ENCODE results near the gene TRERF1. TPM values are rescaled to one million over a fixed set of nuclear protein-coding genes. Genes with fewer than 3 reads are reported as not detected.

The TRERF1 gene
- total RNA-seq, 1 experiment from 2014 or later: 2.0 TPM

DNA sequence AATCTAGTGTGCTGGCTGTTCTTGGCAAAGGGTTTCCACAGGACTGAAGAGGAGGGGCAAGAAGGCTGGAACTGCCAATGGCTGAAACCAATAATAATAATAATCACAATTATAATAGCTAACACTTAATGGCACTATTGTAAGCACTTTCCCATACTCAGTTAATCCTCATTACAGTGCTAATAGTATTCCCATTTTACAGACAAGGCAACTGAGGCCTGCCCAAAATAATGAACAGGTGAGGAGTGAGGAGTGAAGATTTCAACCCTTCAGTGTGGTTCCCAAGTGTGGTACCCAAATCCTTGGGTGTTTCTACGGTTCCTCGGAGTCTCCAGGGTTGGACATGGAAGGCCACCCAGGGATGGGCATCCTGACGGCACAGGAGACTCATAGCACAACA lies 69.9 kb downstream of the TRERF1 start:
- in situ Hi-C loops (cut with HindIII; ENCODE audit: low pct_unique_long_range_greater_than_20kb, low sequenced_read_pairs): no loop called here

DNA sequence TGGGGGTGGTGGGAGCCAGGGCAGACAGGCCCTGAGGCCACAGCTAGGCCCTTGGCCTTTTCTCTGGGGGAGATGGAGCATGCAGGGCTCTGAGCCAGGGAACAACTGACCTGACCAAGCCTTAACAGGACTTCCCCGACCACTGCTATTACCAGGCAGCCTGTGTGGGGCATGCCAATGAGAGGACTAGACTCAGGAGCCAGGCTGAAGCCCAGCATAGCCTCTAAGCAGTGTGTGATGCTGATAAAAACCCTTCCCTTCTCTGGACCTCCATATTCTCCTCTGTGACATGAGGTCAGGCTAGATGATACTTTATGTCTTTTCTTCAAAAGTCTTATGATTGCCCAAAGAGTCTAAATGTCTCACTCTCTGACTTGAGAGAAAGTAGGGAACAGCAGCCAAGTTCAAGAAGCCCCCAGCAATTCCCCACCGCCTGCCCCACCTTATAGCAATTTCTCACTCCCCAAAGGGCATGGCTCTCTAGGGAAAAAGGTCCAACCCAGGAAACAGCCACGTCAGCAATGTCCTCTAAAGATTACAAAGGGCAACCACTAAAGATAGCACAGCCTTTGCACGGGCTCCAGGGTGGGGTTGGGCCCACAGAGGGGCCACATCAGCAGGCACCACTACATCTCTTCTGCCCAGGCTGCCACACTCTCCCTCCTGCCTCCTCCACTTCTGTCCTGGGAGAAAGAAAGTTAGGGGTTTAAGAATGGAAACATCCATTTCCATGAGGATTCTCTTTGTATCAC lies 71.3 kb downstream of the TRERF1 start:
- DNase-seq (ENCODE audit: low read depth): no peak
- in situ Hi-C loops (cut with HindIII; ENCODE audit: low pct_unique_long_range_greater_than_20kb, low sequenced_read_pairs): no loop called here

More for the DNA sequence above, 69.9 kb downstream of the TRERF1 start:
- no peak for DNase-seq (ENCODE audit: low read depth)

DNA sequence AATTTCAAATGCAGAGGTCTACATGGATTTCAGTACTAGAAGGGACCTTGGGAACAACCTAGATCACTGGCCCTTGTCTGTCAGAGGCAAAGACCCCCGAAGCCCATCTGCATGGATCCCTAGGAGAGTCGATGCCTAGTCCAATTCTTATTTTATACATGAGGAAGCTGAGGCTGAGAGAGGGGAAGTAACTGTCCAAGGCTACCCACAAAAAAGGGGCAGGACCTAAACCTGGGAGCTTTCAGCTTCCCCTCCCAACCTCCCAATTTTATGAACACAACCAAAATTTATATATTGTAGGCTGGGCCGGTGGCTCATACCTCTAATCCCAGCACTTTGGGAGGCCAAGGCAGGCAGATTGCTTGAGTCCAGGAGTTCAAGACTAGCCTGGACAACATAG lies 73.2 kb downstream of the TRERF1 start:
- in situ Hi-C loops (cut with HindIII; ENCODE audit: low pct_unique_long_range_greater_than_20kb, low sequenced_read_pairs): no loop called here
- DNase-seq (ENCODE audit: low read depth): no peak

DNA sequence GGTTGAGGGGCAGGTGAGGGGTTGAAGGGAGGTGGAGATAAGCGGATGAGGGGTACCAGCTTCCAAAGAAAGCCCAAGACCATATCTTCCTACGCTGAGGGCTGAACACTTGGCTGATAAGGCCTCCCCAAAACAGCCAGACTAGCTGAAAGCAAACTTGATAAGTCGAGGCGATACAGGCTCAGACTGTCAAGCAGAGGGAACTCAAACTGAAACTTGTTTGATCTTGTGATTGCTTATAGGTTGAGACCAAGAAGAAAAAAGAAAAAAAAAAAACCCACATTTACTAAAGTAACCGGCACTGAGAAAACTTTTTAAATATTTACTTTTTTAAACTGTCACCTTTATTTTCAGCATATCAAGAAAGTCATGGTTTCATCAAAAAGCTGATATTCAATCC lies 73.6 kb downstream of the TRERF1 start:
- no peak for DNase-seq (ENCODE audit: low read depth)
- in situ Hi-C loops (cut with HindIII; ENCODE audit: low pct_unique_long_range_greater_than_20kb, low sequenced_read_pairs): no loop called here

DNA sequence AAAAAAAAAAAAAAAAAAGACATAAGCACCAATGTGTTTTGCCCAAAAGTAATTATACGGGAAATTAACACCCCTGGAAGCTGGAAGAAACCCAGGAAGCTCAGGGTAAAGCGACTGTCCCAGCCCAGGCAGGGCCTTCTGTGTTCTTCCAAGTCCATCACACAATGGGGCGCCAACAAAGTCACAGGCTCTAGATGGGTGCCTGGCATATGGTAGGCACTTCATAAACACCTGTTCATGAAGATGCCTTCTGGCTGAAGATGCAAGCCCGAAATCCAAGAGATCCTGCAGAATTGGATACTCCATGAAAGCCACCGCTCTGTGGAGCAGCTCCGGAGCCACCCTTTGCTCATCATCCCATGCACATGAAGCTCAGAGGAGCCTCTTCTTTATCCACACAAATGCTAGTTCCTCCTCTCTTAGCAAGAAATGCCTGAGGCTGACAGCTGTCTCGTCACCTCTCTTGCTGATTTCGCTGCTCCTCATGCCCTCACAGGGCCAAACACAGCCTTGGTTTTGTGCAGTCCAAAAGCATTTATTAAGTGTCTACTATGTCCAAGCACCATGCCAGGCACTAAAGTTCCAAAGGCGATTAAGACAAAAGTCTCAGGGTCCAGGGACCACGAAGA lies 76.6 kb downstream of the TRERF1 start:
- in situ Hi-C loops (cut with HindIII; ENCODE audit: low pct_unique_long_range_greater_than_20kb, low sequenced_read_pairs): no loop called here
- no peak for DNase-seq (ENCODE audit: low read depth)

DNA sequence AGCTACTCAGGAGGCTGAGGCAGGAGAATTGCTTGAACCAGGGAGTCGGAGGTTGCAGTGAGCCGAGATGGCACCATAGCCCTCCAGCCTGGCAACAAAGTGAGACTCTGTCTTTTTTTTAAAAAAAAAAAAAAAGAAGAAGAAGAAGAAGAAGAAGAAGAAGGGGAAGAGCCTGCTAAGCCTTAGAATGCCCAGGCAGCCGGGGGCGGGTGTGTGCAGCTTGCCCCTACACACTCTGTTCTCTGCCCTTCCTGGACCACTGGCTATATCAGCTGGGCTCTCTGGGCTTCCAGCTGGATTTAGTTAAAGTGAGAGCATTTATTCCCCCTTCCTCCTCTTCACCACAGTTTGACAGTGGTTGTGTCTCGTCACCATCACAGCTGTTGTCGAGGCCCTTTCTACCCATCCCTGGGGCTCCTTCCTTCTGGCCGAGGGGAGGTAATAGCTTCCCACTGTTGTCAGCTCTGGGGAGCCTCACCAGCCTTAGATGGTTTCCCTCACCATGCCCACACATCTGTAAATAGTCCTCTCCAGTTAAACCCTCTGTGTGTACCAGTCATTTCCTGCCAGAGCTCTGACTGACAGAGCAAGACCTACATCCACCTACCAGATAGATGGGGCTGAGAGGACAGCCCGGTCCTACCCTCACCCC lies 77.6 kb downstream of the TRERF1 start:
- in situ Hi-C loops (cut with HindIII; ENCODE audit: low pct_unique_long_range_greater_than_20kb, low sequenced_read_pairs): no loop called here
- DNase-seq (ENCODE audit: low read depth): no peak

DNA sequence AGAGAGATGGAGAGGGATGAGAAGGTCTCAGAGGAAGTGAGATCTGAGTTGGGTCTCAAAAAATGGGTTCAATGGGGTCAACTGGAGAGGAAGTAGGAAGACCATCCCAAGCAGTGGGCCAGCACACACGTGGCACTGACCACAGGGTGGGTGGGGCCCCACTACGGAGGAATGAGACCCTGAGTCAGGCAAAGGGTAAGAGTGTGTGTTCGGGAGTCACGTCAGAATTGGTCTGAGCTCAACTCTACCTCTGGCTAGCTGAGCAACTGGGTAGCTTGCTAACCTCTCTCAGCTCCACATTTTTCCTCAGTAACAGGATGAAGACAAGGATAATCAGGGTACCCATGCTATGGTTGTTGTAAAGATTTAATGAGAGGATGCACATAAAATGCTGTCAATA lies 79.0 kb downstream of the TRERF1 start:
- no peak for DNase-seq (ENCODE audit: low read depth)
- in situ Hi-C loops (cut with HindIII; ENCODE audit: low pct_unique_long_range_greater_than_20kb, low sequenced_read_pairs): no loop called here

DNA sequence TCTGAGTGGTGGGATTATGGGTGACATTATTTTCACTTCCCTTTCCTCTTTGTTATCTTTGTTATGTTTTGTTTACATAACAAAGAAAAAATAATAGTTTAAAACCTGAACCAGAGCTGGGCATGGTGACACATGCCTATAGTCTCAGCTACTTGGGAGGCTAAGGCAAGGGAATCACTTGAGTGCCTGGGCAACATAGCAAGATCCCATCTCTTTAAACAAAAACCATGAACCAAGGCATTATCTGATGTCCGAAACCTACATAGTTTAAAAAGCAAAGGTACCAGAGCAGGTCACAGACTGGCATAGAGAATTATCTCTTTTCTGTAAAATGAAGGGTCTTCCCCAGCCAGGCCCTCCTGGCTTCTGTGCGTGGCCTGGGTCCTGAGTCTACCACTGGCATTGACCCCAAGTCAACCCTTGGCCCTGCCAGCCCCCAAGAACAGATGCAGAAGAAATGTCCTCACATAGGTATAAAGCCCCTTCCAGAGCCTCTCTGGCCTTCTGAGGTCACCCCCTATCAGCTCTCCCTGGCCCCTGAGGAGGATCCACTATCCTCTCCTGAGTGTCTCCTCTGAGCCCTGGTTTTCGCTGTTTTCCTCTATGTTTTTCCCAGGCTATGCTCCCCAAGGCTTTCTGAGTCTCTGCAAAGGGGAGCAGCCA lies 81.3 kb downstream of the TRERF1 start:
- DNase-seq (ENCODE audit: low read depth): no peak
- in situ Hi-C loops (cut with HindIII; ENCODE audit: low pct_unique_long_range_greater_than_20kb, low sequenced_read_pairs): no loop called here

DNA sequence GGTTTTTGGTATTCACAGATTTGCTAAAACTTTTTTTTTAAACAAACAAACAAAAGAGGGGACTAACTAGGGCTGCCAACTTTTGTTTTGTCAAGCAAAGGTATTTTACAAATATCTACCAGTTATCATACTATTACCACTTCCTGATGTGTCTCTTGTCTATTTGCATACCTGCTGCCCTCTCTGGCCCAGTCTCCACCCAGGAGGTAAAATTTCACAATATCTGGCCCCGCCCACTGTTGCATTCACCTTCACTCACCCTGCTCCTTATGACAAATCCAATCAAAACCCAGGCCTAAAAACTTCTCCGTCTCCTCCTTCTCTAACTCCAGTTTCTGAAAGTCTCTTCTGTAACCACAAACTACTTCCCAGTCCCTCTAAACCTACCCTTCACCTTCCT lies 82.2 kb downstream of the TRERF1 start:
- in situ Hi-C loops (cut with HindIII; ENCODE audit: low pct_unique_long_range_greater_than_20kb, low sequenced_read_pairs): no loop called here
- DNase-seq (ENCODE audit: low read depth): no peak

DNA sequence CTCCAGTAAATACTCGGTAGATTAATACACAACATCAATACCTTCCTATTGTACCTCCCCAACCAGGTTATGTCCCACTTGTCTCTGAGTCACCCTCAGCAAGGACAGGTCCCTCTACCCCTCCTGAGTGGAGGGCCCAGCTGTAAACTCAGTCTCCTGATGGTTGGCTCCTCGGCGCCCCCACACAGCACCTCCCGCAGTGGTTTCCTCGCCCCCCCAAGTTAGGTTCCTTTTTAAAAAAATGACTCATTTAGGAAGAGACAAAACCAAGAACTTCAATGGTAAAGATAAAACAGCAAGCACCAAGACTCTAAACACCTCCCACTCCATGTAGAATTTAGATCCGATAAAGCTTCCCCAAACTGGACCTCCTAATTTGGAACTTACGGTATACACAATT lies 83.5 kb downstream of the TRERF1 start:
- in situ Hi-C loops (cut with HindIII; ENCODE audit: low pct_unique_long_range_greater_than_20kb, low sequenced_read_pairs): no loop called here
- DNase-seq (ENCODE audit: low read depth): no peak

DNA sequence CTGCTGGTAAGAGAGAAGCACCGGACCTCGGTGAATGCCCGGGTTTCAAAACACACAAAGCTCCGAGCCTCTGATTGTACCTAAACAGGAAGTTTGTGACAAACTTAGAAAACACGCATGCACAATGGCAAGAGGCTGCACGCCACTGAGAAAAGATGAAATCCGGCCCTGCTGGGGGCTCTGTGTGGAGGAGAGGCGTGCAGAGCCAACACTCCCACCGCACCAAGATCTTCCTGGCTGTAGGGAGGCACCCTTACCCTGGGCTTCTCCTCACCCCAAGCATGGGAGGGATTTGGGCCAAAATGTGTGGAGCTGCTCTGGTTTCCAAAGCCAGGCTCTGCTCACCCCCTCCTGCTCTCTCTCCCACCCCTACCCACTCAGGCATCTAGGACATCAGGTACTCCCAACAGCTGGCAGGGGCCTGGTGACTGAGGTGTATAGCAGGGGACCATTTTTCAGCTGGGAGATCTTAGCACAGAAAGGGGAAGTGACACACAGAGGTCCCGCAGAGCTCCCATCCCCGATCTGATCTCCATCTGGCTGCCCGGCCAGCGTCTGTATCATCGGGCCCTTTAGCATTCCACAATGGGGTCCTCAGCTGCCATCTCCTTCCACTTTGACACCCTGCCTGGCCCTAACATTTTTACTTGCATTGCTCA lies 84.2 kb downstream of the TRERF1 start:
- in situ Hi-C loops (cut with HindIII; ENCODE audit: low pct_unique_long_range_greater_than_20kb, low sequenced_read_pairs): no loop called here
- DNase-seq (ENCODE audit: low read depth): no peak

DNA sequence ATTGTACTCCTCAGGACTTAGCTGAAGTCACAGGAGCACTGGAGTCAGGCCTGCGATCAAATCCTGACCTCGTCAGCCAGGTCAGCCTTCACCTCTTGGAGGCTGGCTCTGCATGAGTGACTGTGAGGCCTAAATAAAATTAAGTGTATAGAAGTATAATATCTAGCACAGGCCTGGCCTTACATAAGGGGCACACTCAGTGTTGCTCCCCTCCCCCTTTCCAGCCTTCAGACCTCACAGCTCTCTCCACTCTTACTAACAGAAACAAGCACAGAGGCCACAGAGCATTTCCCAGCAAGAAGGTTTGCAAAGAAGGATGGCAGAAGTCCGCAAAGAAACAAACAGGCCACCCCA lies 84.8 kb downstream of the TRERF1 start:
- in situ Hi-C loops (cut with HindIII; ENCODE audit: low pct_unique_long_range_greater_than_20kb, low sequenced_read_pairs): no loop called here
- DNase-seq (ENCODE audit: low read depth): no peak

DNA sequence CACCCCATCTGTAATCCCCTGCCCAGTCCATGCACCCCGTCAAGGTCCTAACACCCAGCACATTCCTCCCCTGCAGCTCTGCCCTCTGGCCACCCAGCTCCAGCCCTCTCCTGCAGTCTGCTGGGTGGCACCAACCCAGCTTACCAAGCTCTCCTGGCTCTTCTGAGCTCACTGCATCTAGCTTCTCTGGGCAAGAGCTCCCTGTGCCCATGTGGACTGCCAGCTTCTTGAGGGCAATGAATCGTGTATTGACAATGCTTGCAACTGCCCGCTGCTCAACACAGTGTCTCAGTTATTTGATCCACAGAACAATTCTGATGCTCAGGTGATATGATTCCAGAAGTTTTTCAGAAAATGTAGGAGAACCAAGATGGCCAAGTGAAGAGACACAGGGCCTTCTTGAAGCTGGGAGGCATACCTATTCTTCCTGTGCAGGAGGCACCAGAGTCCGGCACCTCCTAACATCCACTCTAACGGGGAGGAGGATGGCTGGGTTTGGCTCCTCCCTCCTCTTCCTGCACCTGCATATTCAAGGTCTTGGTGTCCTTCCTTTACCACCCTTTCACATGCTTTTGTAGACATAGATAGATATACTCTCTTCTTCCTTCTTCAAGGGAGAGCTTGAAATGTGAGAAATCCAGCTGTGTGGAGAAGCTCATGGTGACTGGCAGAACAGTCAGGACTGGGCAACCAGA lies 85.6 kb downstream of the TRERF1 start:
- in situ Hi-C loops (cut with HindIII; ENCODE audit: low pct_unique_long_range_greater_than_20kb, low sequenced_read_pairs): no loop called here
- no peak for DNase-seq (ENCODE audit: low read depth)

DNA sequence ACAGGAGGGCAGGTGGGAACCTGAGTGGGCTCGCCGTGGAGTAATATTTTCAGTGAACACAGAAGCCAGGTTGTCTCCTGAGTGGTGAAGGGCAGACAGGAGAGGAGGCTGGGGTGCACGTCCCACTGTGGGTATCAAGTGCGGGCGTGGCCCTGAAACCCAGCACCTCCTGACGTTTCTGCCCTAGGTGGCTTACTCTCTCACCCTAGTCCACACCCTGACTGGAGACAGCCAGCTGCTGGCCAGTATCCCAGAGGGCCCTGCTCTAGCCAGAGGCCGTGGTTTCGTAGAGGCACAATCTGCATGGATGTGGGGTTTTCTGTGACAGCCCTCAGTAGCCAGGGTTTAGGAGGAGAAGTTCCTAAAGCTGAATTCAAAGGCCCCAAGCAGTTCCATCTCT lies 86.7 kb downstream of the TRERF1 start:
- in situ Hi-C loops (cut with HindIII; ENCODE audit: low pct_unique_long_range_greater_than_20kb, low sequenced_read_pairs): no loop called here
- DNase-seq (ENCODE audit: low read depth): no peak

DNA sequence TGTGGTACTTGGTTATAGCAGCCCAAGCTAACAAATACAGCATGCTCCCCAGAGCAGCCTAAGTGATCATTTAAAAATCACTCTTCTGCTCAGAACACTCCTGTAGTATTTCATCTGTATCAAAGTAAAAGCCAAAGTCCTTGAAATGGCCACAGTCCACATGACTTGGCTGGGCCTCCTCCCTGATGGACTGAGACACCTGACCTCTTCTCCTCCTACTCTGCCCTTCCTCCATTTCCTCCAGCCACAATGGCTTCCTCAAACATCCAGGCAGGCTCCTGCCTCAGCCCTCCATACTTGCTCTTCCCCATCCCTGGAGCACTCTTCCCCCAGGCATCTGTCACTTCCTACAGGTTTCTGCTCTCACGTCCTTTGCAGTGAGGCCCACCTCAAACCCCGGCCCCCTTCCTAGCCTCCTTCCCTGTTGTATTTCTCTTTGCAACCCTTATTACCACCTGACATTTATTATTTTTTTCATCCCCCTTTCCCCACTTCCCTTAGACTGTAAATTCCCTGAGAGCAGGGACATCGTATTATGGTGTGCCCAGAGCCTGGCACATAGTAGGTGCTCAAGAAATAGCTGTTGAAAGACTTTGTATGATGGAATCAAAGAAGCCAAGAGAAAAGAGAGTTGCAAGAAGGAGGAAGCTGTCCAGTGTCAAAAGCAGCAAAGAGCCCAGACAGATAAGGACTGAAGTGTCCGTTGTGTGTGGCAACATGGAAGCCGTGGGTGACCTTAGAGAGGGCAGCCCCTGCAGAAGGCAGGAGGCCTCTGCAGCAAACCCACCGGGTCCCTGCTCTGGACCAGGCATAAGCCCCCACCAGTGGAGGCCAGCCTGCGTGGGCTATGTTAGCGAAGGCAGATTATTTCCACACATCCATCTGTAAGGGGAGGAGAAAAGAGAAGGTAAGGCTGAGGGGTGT lies 87.5 kb downstream of the TRERF1 start:
- no peak for DNase-seq (ENCODE audit: low read depth)
- in situ Hi-C loops (cut with HindIII; ENCODE audit: low pct_unique_long_range_greater_than_20kb, low sequenced_read_pairs): no loop called here

DNA sequence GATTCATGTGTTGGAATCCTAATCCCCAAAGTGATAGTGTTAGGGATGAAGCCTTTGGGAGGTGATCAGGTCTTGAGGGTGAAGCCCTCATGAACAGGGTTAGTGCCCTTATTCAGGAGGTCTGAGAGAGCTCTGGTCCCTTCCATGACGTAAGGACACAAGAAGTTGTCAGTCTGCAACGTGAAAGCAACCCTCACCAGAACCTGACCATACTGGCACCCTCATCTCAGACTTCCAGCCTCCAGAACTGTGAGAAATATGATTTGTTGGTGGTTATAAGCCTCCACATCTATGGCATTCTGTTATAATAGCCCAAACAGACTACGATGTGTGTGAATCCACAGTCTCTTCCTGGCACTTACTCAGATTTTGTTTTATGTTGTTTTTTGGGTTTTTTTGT lies 90.7 kb downstream of the TRERF1 start:
- in situ Hi-C loops (cut with HindIII; ENCODE audit: low pct_unique_long_range_greater_than_20kb, low sequenced_read_pairs): no loop called here
- no peak for DNase-seq (ENCODE audit: low read depth)

DNA sequence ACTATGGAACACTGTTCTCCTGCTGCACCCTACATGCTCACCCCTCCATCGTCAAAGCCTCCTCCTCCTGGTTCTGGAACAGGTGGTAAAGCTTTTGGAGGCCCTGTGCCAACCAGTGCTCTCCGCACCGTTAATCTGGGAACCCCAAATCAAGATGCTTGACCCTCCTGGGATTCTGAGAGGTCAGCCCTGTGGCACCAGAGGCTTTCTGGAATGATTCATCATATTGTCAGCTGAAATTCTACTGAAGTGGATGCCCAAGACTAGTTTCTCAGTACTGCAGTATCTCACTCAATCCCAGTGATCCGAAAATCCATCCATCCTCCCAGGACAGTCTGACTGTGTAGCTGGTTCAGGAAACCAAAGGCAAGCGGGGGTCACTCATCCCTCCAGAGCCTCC lies 92.7 kb downstream of the TRERF1 start:
- in situ Hi-C loops (cut with HindIII; ENCODE audit: low pct_unique_long_range_greater_than_20kb, low sequenced_read_pairs): no loop called here
- no peak for DNase-seq (ENCODE audit: low read depth)

All from Caki2 (cell line).